K562 (cell line): ENCODE results near the gene SOD1. TPM values are rescaled to one million over a fixed set of nuclear protein-coding genes. Genes with fewer than 3 reads are reported as not detected.
A peak's percentile ranks its signal among the peaks of the same experiment; 100 is the strongest.

Experiments used
- CREM ChIP-seq: IDR thresholded peaks from 2 replicates; pipeline ENCODE4 v1.6.1; 2014; ENCODE audit warnings: antibody characterized with exemption, low read depth
- DPF2 ChIP-seq: fragments of 450-650 bp; IDR thresholded peaks from 2 replicates; pipeline ENCODE4 v1.6.1; 2016
- PHF20 ChIP-seq: fragments of 450-650 bp; IDR thresholded peaks from 2 replicates; pipeline ENCODE4 v1.6.1; 2018; ENCODE audit not compliant: partially characterized antibody
- PTRF ChIP-seq: fragments of 450-650 bp; IDR thresholded peaks from 2 replicates; pipeline ENCODE4 v1.6.1; 2016; ENCODE audit warnings: mild to moderate bottlenecking, missing genetic modification characterization, missing compliant biosample characterization
- RBM34 ChIP-seq: fragments of 200-400 bp; formaldehyde crosslinking; IDR thresholded peaks from 2 replicates; pipeline ENCODE4 v1.6.1; 2018; ENCODE audit warnings: low read length, borderline replicate concordance; ENCODE audit not compliant: insufficient read depth
- SAFB ChIP-seq: fragments of 200-400 bp; formaldehyde crosslinking; IDR thresholded peaks from 2 replicates; pipeline ENCODE4 v1.6.1; 2017; ENCODE audit warnings: low read depth, low read length, borderline replicate concordance
- TAF7 ChIP-seq: fragments of 450-650 bp; IDR thresholded peaks from 2 replicates; pipeline ENCODE4 v1.6.1; 2016; ENCODE audit warnings: missing genetic modification characterization, missing compliant biosample characterization
- TCFL5 ChIP-seq: fragments of 250-450 bp; sonication (Bioruptor Pico); conservative IDR thresholded peaks from 2 replicates; pipeline ENCODE4 v1.6.1; 2021; ENCODE audit warnings: mild to moderate bottlenecking, moderate library complexity, matching md5 sums
- TEAD4 ChIP-seq, 2 experiments: sonication (generic) in 1 of 2; formaldehyde crosslinking in 1 of 2; IDR thresholded peaks; 2 replicates each; pipeline versions ENCODE4 v1.6.1 to v1.8.0; 2012 to 2022; ENCODE audit warnings: borderline replicate concordance in 1 of 2, inconsistent platforms in 1 of 2, low read length in 1 of 2, mild to moderate bottlenecking in 1 of 2, missing genetic modification reagents in 1 of 2
- ZNF12 ChIP-seq: sonication (generic); formaldehyde crosslinking; IDR thresholded peaks from 2 replicates; pipeline ENCODE4 v1.4.0; 2020; ENCODE audit warnings: mild to moderate bottlenecking, missing genetic modification reagents
- ZNF347 ChIP-seq: fragments of 450-650 bp; formaldehyde crosslinking; IDR thresholded peaks from 2 replicates; pipeline ENCODE4 v1.4.0; 2020; ENCODE audit warnings: low read depth, mild to moderate bottlenecking, moderate library complexity
- polyA plus RNA-seq, 8 experiments: library from polyadenylated mRNA; depleted of rRNA in 4 of 8; stranded (reverse) in 5 of 8; unstranded in 3 of 8; fragments of >200 nt; fragmentation: Nextera tagmentation in 2 of 8; fragmentation: Illumina TruSeq in 1 of 8; extraction: Ambion mirVana in 2 of 8; extraction: Trizol in 1 of 8; gene quantifications; 2 replicates each; pipeline versions ENCODE4 v1.2.1 to v1.2.3, GENCODE V29; 2011 to 2014; ENCODE audit warnings: inconsistent platforms in 1 of 8, missing spikeins in 1 of 8
- total RNA-seq, 7 experiments: library from RNA; depleted of rRNA in 6 of 7; stranded (reverse); fragments of >200 nt in 6 of 7; fragmentation: Illumina TruSeq in 2 of 7; extraction: Trizol in 2 of 7; gene quantifications; 2 replicates each; pipeline versions ENCODE4 v1.2.1 to v1.2.3, GENCODE V29; 2011 to 2021; ENCODE audit warnings: low replicate concordance in 1 of 7
- TF ChIP-seq, protein P1 (sequence below): fragments of 250-450 bp; sonication (Bioruptor Pico); IDR thresholded peaks from 2 replicates; pipeline ENCODE4 v1.5.0; 2020; ENCODE audit warnings: mild to moderate bottlenecking
- TF ChIP-seq, protein P2 (sequence below): fragments of 250-450 bp; sonication (Bioruptor Pico); IDR thresholded peaks from 2 replicates; pipeline ENCODE4 v1.4.0; 2020; ENCODE audit warnings: borderline replicate concordance
- TF ChIP-seq, protein P3 (sequence below): sonication (generic); formaldehyde crosslinking; IDR thresholded peaks from 2 replicates; pipeline ENCODE4 v1.8.1; 2023; ENCODE audit warnings: mild to moderate bottlenecking, missing genetic modification reagents
- TF ChIP-seq, protein P4 (sequence below), 3 experiments: fragments of 200-800 bp in 1 of 3; sonication (Bioruptor generic) in 1 of 3; sonication (generic) in 1 of 3; formaldehyde crosslinking in 1 of 3; IDR thresholded peaks; 2 replicates each; pipeline versions ENCODE4 v1.6.1 to v1.8.0; 2016 to 2022; ENCODE audit warnings: mild to moderate bottlenecking in 2 of 3, missing compliant biosample characterization in 2 of 3, missing genetic modification characterization in 2 of 3, missing genetic modification reagents in 1 of 3
- TF ChIP-seq, protein P5 (sequence below): sonication (generic); formaldehyde crosslinking; IDR thresholded peaks from 2 replicates; pipeline ENCODE4 v1.8.1; 2023; ENCODE audit warnings: mild to moderate bottlenecking, missing genetic modification reagents, moderate library complexity

The SOD1 gene
- total and polyA plus RNA-seq, 9 of the 15 experiments (the other 6 are each of a cell fraction or from before 2014, with no cell fraction given): 452 to 1,409 (median 633) TPM

DNA sequence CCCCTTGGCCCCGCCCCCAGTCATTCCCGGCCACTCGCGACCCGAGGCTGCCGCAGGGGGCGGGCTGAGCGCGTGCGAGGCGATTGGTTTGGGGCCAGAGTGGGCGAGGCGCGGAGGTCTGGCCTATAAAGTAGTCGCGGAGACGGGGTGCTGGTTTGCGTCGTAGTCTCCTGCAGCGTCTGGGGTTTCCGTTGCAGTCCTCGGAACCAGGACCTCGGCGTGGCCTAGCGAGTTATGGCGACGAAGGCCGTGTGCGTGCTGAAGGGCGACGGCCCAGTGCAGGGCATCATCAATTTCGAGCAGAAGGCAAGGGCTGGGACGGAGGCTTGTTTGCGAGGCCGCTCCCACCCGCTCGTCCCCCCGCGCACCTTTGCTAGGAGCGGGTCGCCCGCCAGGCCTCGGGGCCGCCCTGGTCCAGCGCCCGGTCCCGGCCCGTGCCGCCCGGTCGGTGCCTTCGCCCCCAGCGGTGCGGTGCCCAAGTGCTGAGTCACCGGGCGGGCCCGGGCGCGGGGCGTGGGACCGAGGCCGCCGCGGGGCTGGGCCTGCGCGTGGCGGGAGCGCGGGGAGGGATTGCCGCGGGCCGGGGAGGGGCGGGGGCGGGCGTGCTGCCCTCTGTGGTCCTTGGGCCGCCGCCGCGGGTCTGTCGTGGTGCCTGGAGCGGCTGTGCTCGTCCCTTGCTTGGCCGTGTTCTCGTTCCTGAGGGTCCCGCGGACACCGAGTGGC lies at the start of gene SOD1 (continued):
- TF ChIP-seq, protein P1, sequence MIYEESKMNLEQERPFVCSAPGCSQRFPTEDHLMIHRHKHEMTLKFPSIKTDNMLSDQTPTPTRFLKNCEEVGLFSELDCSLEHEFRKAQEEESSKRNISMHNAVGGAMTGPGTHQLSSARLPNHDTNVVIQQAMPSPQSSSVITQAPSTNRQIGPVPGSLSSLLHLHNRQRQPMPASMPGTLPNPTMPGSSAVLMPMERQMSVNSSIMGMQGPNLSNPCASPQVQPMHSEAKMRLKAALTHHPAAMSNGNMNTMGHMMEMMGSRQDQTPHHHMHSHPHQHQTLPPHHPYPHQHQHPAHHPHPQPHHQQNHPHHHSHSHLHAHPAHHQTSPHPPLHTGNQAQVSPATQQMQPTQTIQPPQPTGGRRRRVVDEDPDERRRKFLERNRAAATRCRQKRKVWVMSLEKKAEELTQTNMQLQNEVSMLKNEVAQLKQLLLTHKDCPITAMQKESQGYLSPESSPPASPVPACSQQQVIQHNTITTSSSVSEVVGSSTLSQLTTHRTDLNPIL (CRISPR knock-in tag): no peak
- TF ChIP-seq PTRF (tag) (no peak), TEAD4 (IDR thresholded peaks at IDR 0.05; ENCODE audit: low read length) (no peak), TEAD4 (CRISPR knock-in tag; IDR thresholded peaks at IDR 0.05; ENCODE audit: borderline replicate concordance) (no peak), RBM34 (no peak), TCFL5 (CRISPR knock-in tag) (no peak), DPF2 (no peak; the same call in 1 of the 2 replicates), SAFB (peak; percentile 53), PHF20 (peak; percentile 10), TAF7 (tag) (peak; percentile 30; the same call in 1 of the 2 replicates), CREM (peak; percentile 73), ZNF347 (CRISPR knock-in tag) (no peak), ZNF12 (CRISPR knock-in tag) (peak; percentile 84)
- TF ChIP-seq, protein P2, sequence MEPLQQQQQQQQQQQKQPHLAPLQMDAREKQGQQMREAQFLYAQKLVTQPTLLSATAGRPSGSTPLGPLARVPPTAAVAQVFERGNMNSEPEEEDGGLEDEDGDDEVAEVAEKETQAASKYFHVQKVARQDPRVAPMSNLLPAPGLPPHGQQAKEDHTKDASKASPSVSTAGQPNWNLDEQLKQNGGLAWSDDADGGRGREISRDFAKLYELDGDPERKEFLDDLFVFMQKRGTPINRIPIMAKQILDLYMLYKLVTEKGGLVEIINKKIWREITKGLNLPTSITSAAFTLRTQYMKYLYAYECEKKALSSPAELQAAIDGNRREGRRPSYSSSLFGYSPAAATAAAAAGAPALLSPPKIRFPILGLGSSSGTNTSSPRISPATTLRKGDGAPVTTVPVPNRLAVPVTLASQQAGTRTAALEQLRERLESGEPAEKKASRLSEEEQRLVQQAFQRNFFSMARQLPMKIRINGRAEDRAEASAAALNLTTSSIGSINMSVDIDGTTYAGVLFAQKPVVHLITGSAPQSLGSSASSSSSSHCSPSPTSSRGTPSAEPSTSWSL: no peak
- TF ChIP-seq, protein P3, sequence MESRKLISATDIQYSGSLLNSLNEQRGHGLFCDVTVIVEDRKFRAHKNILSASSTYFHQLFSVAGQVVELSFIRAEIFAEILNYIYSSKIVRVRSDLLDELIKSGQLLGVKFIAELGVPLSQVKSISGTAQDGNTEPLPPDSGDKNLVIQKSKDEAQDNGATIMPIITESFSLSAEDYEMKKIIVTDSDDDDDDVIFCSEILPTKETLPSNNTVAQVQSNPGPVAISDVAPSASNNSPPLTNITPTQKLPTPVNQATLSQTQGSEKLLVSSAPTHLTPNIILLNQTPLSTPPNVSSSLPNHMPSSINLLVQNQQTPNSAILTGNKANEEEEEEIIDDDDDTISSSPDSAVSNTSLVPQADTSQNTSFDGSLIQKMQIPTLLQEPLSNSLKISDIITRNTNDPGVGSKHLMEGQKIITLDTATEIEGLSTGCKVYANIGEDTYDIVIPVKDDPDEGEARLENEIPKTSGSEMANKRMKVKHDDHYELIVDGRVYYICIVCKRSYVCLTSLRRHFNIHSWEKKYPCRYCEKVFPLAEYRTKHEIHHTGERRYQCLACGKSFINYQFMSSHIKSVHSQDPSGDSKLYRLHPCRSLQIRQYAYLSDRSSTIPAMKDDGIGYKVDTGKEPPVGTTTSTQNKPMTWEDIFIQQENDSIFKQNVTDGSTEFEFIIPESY (CRISPR knock-in tag): 0 out of 2 replicates have a peak, but pooled peaks have one; percentile 58
- TF ChIP-seq, protein P4, sequence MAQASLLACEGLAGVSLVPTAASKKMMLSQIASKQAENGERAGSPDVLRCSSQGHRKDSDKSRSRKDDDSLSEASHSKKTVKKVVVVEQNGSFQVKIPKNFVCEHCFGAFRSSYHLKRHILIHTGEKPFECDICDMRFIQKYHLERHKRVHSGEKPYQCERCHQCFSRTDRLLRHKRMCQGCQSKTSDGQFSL (CRISPR knock-in tag; IDR thresholded peaks at IDR 0.05): 0 out of 2 replicates have a peak, but pooled peaks have one; percentile 38
- TF ChIP-seq, protein P4 (tag; IDR thresholded peaks at IDR 0.05): no peak
- TF ChIP-seq, protein P5, sequence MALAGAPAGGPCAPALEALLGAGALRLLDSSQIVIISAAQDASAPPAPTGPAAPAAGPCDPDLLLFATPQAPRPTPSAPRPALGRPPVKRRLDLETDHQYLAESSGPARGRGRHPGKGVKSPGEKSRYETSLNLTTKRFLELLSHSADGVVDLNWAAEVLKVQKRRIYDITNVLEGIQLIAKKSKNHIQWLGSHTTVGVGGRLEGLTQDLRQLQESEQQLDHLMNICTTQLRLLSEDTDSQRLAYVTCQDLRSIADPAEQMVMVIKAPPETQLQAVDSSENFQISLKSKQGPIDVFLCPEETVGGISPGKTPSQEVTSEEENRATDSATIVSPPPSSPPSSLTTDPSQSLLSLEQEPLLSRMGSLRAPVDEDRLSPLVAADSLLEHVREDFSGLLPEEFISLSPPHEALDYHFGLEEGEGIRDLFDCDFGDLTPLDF: peak; percentile 83; the same call in 1 of the 2 replicates
